ENCODE measurements around the gene PCP4. TPM values are rescaled to one million over a fixed set of nuclear protein-coding genes. Genes with fewer than 3 reads are reported as not detected.

PCP4 gene
- total and polyA plus RNA-seq, 2 experiments from 2014 or later = 2.5 TPM; not detected in 1

DNA sequence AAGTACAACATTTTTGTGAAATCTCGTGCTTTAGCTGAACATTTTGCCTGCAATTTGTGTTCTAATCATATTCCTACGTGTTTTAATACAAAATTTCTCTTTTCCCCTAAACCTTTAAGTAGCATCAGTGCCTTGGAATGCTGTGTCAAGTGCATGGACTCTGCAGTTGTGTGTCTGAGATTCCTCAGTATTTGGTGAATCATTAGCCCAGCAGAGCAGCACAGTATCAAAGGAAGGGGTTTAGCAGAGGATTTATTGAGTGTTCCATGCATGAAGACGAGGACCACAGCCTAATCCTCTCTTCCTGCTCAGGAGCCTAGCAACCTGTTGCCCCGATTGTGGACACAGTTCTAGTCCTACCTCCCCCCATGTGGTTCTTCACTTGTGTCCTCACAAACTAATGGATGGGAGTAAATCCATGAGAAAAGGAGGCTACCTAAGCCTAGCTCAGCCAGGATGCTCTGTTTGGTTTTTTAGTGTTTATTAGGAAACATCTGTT, 29.3 kb upstream of the PCP4 start:
- Histone ChIP-seq H3K4me3 (no peak overlapping the region), H3K36me3 (no peaks in the 10 kb centered on the region), H3K27ac (no peak overlapping the region), H3K27me3 (no peaks in the 10 kb centered on the region), H3K4me1 (ENCODE audit: low read depth) (no peaks in the 10 kb centered on the region), H3K9me3 (ENCODE audit: low read depth) (no peaks in the 10 kb centered on the region)
- DNase-seq (ENCODE audit: low read depth in 1 of 2, low spot score in 1 of 2) = no peak
- TF ChIP-seq, protein P1, sequence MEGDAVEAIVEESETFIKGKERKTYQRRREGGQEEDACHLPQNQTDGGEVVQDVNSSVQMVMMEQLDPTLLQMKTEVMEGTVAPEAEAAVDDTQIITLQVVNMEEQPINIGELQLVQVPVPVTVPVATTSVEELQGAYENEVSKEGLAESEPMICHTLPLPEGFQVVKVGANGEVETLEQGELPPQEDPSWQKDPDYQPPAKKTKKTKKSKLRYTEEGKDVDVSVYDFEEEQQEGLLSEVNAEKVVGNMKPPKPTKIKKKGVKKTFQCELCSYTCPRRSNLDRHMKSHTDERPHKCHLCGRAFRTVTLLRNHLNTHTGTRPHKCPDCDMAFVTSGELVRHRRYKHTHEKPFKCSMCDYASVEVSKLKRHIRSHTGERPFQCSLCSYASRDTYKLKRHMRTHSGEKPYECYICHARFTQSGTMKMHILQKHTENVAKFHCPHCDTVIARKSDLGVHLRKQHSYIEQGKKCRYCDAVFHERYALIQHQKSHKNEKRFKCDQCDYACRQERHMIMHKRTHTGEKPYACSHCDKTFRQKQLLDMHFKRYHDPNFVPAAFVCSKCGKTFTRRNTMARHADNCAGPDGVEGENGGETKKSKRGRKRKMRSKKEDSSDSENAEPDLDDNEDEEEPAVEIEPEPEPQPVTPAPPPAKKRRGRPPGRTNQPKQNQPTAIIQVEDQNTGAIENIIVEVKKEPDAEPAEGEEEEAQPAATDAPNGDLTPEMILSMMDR (IDR thresholded peaks at IDR 0.05; ENCODE audit: low read depth, low read length) = no peak

DNA sequence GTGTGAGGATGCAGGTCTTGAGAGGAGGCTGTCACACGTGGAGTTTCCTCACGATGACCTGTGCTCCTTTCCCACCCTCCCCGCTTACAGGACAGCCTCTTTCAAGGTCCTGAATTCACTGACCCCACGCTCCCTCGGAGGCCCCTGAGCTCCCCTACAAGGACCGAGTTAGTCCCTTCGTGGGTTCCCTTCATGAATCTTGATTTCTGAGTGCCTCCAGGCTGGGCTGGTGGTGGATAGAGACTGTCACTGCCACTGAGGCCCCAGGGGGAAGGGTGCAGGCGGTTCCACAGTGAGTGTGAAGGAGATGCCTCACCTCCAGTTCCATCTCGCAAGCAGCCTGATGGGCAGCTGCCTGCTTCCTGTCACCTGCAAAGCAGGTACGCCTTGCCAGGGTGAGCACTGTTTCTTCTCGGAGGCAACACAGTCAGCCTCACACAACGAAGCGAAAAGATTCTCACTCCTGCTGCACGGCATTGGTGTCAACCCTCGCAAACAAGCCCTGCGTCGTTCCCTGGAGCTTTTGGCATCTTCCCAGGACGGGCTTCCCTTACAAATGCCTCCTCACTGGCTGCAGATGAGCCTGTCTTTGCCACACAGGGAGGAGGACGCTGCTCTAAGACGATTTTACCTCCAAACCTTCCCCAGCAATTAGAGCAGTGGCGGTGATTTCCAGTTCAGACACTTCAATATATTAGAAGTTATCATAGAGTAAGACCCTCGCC, 26.7 kb upstream of the PCP4 start:
- no peak for DNase-seq (ENCODE audit: low read depth in 1 of 2, low spot score in 1 of 2)
- Histone ChIP-seq H3K4me3 (no peak overlapping the region), H3K4me1 (ENCODE audit: low read depth) (no peaks in the 10 kb centered on the region), H3K36me3 (no peaks in the 10 kb centered on the region), H3K9me3 (ENCODE audit: low read depth) (no peaks in the 10 kb centered on the region), H3K27ac (no peak overlapping the region), H3K27me3 (no peaks in the 10 kb centered on the region)
- TF ChIP-seq, protein P1 (IDR thresholded peaks at IDR 0.05; ENCODE audit: low read depth, low read length) = no peak

DNA sequence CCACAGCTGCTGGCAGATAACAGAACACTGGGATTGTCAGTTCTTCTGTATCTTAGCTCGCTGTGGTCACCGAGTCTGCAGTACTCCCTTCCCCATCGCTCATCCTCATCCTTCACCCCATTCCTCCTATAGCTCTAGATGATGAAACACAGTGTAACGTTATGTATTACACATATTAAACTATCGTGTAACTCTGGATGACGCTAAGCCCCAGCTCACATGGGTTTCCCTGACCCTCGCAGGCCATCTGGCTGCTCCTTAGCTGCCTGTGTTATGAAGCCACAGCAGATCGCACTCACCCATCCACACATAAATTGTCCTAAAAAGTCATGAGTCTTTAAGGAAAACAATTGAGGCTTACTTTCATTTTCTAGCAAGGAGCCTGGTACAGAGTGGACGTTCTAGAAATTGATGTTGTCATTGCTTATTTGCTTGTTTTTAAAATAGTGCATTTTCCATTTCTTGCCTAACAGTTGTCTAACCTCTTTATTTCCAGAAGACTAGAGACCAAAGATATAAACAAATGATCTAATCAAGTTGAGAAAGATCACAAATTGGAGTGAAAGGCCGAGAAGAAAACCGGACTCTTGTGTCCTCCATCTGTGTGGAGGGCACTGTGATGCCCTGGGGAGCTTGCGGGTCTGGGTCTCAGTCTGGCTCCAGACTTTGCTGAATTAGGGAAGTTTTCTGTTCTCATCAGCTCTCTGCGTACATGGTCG, 24.3 kb upstream of the PCP4 start:
- TF ChIP-seq, protein P1 (IDR thresholded peaks at IDR 0.05; ENCODE audit: low read depth, low read length) = no peak
- H3K36me3 ChIP-seq = no peaks in the 10 kb centered on the region
- H3K4me1 ChIP-seq (ENCODE audit: low read depth) = no peaks in the 10 kb centered on the region
- no peak overlapping the region for H3K27ac ChIP-seq
- no peak for DNase-seq (ENCODE audit: low read depth in 1 of 2, low spot score in 1 of 2)
- H3K4me3 ChIP-seq = no peak overlapping the region
- no peaks in the 10 kb centered on the region for H3K9me3 ChIP-seq (ENCODE audit: low read depth)
- H3K27me3 ChIP-seq = no peaks in the 10 kb centered on the region

DNA sequence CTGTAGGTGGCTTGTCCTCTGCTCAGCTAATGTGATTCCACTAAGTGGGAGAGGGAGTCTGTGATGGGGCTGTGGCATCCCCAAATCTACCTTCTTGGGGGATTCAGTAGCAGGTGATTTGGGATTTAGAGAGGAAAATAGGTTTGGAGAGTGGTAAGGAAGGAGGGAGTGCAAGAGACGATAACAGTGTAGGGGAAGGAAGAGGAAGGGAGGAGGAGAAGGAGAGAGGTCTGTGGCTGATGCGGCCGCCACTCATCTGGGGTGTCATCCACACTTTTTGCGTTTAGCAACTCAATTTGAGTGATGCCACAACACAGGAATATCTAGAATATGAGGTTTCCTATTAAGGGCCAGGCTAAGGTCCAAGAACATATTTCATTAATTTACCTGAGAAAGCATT, 23.8 kb upstream of the PCP4 start:
- Histone ChIP-seq H3K4me1 (ENCODE audit: low read depth) (no peaks in the 10 kb centered on the region), H3K36me3 (no peaks in the 10 kb centered on the region), H3K9me3 (ENCODE audit: low read depth) (no peaks in the 10 kb centered on the region), H3K4me3 (no peak overlapping the region), H3K27ac (no peak overlapping the region), H3K27me3 (no peaks in the 10 kb centered on the region)
- TF ChIP-seq, protein P1 (IDR thresholded peaks at IDR 0.05; ENCODE audit: low read depth, low read length) = no peak
- DNase-seq (ENCODE audit: low read depth in 1 of 2, low spot score in 1 of 2) = no peak

DNA sequence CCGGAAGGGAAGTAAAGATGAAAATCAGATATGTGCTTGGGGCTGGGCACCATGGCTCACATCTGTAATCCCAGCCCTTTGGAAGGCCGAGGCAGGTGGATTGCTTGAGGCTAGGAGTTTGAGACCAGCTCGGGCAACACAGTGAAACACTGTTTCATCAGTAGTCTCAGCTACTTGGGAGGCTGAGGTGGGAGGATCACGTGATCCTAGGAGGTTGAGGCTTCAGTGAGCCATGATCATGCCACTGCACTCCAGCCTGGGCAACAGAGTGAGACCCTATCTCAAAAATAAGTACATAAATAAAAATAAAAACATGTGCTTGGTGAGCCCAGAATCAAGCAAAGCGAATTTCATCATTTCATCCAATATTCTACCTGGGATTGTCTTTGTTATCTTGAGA, 23.3 kb upstream of the PCP4 start:
- no peaks in the 10 kb centered on the region for H3K36me3 ChIP-seq
- H3K9me3 ChIP-seq (ENCODE audit: low read depth) = no peaks in the 10 kb centered on the region
- H3K27ac ChIP-seq = no peak overlapping the region
- H3K4me1 ChIP-seq (ENCODE audit: low read depth) = no peaks in the 10 kb centered on the region
- DNase-seq (ENCODE audit: low read depth in 1 of 2, low spot score in 1 of 2) = no peak
- H3K27me3 ChIP-seq = no peaks in the 10 kb centered on the region
- H3K4me3 ChIP-seq = no peak overlapping the region
- TF ChIP-seq, protein P1 (IDR thresholded peaks at IDR 0.05; ENCODE audit: low read depth, low read length) = no peak

Data from cardiac muscle cell (in vitro differentiated cells and primary cell).